Measurements from ENCODE around the gene GSG1L2.

The GSG1L2 gene

DNA sequence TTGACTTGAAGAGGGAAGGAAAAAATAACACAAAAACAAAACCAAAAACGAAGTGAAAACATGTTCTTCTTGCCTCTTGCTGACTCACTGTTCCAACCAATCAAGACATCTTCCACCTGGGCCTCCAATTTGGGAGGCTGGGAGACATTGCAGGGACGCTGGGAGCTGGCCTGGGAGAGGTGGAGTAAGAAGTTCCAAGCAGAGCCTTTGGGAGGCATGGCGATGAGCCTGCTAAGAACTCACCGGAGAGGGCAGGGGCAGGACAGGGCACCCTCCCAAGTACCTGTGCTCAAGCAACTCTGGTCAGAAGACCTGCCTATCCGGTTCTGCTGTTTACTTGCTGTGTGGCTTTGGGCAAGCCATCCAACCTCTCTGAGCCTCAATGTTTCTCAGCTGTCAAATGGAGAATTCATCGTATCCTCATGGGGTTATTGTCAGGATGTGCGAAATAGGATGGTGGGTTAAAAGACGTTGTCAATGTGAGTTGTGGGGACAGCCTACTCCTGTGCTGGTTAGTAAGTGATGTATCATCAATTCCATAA, 3.0 kb upstream of the GSG1L2 start:
- no peak for DNase-seq

DNA sequence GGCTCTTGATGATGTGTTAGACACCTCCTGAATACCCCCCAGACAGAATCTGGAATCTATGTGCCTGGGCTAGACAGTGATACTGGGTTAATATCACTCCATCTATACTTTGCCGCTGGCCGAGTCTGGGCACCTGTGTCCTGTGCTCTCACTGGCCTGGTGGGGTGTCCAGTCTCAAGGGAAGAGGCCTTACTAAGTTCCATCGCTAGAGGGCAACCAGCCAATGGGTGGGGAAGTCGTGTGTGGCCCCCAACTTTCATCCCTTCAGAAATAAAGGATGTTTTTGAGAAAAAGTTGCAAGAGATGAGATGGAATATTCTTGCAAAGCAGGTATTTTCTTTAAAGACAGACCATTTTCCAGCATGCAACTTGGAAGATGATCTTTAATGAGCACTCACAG, 2.2 kb upstream of the GSG1L2 start:
- peak; percentile 38 for DNase-seq

DNA sequence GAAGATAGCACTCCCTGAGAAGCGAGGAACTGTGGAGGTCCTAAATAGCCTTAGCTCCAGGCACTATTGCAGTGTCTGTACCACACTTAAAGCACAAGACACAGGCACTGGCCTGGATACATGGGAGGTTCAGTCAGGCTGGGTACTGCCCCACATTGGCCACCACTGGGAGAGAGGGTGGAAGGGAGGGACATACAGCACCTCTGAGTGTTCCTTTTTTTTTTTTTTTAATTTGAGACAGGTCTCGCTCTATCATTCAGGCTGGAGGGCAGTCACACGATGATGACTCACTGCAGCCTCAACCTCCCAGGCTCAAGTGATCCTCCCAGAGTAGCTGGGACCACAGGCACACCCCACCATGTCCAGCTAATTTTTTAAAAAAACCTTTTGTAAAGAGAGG, 1.4 kb downstream of the GSG1L2 start:
- DNase-seq, result no peak

DNA sequence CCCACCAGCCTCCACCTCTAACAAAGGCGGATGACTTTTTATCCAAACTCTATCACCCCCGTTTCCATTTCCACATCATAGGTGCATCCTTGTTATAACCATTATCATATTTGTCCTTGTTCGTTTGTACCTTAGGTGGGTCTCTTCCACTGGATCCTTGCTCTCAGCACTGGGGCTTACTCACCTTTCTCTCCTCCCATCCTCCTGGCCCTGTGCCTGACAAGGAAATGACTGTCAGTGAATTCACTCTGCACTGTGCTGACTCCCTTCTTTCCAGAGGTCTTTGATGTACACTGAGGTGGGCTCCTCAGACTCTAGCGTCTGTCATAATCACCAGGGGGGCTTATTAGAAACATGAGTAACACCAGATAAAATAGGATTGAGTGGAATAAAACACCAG, 3.1 kb downstream of the GSG1L2 start:
- no peak for DNase-seq

DNA sequence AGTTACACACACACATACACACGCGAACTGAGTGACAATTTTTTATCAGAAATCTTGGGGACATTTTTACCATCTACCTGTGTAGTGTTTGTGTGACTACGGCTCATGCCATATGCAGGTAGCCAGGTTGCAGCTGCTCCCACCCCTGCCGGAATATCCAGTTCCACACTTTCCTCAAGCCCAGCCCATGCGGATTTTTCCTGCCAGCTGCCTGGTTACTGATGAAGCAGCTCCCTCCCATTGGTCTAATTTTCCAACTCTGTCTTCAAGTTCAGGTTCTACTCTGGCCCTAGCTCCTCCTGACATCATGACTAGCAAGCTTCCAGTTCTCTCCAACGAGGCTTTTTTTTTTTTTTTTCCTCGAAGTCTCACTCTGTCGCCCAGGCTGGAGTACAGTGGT, 4.8 kb downstream of the GSG1L2 start:
- no peak for DNase-seq

DNA sequence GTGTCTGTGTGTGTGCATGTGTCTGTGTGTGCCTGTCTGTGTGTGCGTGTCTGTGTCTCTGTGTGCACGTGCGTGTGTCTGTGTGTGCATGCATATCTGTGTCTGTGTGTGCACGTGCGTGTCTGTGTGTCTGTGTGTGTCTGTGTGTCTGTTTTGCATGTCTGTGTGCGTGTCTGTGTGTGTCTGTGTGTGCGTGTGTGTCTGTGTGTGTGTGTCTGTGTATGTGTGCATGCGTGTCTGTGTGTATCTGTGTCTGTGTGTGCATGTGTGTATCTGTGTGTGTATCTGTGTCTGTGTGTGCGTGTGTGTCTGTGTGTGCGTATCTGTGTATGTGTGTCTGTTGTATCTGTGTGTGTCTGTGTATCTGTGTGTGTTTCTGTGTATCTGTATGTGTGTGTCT, 5.4 kb downstream of the GSG1L2 start:
- DNase-seq, result no peak

DNA sequence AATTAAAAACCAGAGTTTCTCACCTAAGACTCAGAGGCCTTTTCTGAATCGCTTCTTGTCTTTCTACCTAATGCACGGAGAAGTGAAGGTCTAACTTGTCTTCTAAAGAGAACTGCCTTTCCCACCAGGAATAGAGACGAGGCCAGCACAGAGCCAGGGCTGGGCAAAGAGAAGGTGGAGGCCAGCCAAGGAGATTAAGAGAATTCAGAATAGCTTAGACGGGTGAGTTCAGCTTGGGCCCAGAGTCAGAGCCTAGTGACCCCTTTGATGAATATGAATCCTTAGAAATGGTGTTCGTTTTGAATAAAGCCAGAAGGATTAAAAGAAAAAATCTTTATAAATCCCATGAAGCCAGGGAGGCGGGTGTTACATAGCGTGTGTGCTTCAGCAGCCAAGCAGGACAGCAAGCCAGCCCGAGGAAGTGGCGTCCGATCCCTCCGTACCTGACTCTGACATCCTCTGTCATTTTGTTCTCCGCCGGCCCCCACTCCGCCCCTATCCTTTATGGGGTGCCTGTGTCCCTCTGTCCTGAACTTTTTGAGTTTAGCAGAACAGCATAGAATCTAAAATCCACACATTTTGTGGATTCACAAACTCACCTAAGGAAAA, 7.4 kb downstream of the GSG1L2 start:
- DNase-seq, result no peak

DNA sequence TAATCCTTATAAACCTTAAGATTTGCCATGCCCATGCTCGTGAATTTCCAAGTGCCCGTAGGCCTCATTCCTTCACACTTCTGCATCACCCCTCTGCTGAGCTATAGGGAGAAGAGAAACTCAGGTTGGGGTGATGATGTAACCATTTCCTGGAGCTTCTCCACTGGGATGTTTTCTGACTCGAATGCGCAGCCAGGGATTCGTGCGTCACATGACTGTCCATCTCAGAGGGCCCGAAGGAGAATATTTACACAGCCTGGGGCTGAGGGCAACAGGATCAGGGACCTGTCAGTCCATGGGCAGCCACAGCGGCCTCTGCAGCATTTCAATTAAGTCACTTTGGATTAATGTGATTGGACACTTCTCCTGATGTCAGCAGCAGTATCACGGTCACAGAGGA, 8.7 kb downstream of the GSG1L2 start:
- no peak for DNase-seq

DNA sequence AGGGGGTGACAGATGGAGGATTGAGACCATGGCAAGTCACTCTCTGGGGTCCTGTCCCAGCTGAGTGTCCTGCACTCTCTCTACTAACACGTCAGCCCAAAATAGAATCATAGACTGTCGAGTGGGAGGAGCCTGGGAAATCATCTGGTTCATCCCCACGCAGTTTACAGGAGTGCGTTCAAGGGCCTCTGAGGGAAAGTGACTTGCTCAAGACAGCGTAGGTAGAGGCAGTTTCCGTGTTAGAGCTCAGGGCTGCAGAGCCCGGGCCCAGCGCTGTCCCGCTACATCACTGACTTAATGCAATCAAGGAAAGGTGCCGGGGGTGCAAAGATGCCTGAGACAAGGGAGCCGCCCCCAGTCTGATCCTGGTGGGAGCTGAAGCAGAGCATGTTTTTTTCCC, 10.3 kb downstream of the GSG1L2 start:
- no peak for DNase-seq

DNA sequence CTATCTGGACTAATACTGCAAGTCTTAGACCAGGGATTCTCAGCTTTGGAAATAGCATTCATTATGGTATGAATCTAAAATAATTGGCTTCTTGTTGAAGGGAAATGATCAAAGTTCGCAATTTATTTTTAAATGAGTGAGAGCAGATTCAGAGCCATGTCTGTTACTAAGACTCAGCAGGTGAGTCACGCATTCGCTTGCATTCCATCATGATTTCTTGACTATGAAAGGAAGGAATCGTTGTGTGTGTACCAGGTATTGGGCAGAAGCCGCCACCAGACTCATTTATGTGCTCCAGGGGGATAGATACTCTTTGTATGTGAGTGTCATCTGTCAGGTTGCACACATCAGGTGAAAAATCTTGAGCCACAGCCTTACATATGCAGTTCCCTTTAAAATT, 10.8 kb downstream of the GSG1L2 start:
- DNase-seq, result no peak

DNA sequence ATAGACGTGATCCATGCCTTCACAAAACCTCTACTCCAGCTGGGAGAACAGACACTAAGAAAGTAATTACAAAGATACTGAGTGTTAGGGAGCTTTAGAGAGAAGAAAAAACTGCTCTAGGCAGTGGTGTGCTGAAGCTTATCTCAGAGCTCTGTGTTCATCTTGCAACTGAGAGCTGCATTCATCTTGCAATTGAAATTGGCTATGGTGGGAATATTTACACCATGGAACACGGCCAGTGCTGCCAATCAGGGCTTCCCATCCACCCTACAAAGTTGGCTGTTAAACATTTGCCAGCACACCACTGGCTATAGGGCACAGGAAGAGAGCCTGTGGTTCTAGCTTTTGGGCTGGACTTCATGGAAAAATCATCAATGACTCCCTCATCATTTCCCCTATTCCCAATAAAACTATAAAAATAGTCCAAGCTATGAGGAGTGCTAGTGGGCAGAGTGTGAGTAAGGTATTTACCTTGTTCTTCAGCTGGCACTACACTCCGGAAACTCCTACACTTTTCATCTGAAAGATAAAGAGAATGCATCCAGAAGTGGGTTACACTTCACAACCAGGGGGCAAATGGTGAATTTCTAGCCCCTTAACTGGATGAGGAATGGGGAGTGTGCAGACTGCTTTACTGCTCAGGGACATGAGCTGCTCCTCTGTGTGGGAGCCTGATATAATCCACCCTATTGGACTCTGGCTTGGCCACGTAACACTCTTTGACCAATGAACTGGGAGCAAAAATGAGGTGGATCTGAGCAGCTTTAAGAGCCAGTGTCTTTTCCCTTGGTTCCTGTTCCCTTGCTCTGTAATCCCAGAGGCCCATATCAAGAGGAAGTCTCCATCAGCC, 11.6 kb downstream of the GSG1L2 start:
- DNase-seq, result no peak

DNA sequence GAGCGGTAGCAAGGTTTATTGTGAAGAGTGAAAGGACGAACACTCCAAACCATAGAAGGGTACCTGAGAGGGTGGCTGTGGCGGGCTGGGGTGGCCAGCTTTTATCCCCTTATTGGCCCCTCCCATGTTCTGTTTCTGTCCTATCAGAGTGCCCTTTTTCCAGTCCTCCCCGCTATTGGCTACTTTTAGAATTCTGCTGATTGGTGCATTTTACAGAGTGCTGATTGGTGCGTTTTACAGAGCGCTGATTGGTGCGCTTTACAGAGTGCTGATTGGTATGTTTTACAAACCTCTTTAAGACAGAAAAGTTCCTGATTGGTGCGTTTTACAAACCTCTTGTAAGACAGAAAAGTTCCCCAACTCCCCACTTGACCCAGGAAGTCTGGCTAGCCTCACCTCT, 12.5 kb downstream of the GSG1L2 start:
- no peak for DNase-seq

DNA sequence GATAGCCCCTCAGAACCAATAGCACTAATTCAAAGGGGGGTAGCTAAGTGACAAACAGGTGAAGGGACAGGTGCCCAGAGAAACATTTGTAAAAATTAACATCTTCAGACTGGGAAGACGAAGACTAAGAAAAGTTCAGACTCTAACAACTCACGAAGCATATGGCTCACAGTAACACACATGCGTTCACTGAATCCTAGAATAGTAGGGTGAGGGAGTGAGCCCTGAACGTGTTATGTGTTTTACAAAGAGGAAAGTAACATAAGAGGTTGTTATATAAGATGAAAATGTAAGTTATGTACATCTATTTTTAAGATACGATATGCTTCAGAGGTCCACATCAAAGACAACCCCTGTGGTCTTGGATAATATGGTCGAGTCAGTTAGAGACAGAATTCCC, 15.2 kb downstream of the GSG1L2 start:
- DNase-seq, result no peak

DNA sequence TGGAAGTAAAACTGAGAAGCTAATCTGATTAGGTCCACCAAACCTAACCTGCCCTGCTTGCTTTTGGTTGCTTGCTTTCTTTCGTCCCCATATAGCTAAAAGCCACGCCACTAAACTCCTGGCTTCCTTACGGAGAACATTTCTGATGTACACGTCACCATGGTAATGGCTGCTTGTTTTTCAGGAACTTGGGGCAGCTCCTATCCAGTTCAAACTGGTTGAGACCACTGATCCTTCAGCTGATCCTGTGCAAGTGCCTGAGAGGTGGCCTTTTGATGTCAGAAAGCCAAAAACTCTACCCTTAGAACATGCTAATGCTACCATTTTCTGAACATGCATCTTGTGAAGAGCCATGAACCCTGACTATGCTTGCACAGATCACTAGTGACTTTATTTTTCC, 16.1 kb downstream of the GSG1L2 start:
- DNase-seq, result no peak

DNA sequence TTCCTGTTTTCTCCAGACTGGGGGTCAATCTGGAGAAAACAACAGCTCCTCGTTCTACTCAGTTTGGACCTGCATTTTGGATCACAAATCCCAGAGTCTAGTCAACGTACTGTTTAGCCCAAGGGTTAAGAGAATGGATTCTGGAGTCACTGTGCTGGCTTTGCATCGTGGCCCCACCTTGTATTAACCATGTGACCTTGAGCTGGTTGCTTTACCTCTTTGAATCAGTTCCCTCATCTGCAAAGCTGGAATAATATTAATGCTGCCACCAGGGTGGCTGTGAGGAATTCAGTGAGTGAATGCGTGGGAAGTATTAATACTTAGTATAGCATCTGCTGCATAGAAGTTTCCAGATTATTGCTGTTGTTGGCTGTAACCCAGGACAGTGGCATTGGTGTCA, 19.2 kb downstream of the GSG1L2 start:
- no peak for DNase-seq

DNA sequence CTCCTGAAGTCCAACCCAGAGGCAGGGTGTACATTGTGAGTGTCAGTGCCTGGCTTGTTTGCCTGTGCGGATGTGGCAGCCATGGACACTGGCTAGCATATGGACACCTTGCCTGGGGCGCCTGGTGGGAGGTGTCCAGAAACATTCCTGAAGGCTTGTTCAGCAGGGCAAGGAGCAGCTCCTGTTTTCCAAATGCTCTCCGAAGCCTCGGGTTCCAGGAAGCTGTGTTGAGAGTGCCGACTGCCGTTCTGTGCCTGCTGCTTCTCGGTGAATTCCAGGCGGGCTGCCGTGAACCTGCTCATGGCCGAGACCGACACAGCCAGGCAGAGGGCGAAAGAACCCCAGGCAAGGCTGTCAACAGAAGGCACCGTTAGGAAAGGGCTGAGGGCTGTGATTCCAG, 19.6 kb downstream of the GSG1L2 start:
- no peak for DNase-seq

DNA sequence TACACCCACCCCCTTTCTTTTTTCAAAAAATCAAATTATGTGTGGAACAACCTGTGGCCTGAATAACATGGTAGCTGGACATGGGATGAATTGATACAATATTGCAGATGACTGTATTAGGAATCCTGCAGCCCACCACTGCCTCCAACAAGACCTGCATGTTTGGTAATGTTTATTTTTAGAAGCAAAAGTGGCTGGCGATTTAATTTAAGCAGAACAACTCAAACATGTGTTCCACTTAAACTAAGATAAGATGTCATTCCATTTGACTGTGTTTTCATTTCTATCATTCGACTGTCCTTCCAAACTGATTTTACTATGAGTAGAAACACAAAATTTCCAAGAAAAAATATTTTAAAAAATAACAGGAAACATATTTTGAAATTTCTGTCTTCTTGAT, 20.4 kb downstream of the GSG1L2 start:
- DNase-seq, result no peak

DNA sequence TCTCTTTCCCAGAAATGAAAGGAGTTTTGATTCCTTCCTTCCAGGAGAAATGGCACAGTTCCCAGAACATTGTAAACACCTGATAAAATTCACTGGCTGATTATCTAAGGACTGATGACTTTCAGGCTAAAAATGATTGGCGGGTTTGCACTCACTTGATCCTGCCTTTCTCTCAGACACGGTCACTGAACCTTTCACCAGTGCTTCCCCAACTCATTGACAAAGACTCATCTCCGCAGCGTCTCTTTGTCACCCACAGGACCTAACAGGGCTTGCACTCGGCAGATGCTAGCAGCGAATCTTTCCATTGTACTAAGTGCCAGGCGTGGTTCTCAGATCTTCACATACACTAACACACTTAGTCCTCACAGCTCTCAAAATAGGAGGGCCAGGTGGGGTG, 23.2 kb downstream of the GSG1L2 start:
- no peak for DNase-seq

DNA sequence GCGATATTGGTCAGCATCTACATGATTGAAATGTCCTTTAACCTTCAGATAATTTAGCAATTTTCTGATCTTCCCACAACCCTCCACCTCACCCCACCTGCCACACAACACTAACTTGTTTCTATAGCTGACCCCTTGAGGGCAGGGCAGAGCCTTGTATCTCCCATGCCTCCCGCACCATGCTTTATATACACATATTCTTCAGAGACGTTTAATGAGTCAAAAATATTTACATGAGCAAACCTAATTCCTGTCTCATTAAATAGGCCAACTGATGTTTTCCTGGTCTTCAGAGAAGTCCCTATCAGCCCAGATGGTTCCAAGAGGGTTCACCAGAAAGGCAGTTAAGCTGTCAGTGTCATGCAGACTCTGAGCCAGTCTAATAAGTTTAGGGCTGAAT, 23.9 kb downstream of the GSG1L2 start:
- DNase-seq, result no peak

DNA sequence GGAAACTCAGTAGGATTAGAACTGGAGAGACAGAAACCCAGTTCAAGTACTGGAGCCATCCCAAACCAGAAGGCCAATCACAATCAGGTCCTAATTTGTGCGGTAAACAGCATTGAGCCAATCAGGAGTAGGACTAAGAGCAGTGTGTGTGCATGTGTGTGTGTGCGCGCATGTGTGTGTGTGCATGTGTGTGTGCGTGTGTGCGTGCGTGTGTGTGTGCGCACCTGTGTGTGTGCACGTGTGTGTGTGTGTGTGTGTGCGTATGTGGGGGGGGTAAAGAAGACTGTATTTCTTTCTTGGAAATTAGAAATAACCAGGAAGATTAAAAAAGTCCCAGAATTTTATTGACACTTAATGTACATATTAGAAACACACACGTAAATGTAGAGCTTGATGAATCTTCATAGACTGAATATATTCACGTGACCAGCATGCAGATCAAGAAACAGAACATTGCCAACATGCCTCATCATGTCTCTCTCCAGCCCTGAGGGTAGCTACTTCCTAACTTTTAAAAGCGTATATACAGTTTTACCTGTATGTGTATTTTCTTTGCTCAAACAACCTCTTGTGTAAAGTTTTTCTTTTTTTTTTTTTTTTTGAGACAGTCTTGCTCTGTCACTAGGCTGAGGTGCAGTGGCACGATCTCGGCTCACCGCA, 29.6 kb downstream of the GSG1L2 start:
- DNase-seq, result no peak

DNA sequence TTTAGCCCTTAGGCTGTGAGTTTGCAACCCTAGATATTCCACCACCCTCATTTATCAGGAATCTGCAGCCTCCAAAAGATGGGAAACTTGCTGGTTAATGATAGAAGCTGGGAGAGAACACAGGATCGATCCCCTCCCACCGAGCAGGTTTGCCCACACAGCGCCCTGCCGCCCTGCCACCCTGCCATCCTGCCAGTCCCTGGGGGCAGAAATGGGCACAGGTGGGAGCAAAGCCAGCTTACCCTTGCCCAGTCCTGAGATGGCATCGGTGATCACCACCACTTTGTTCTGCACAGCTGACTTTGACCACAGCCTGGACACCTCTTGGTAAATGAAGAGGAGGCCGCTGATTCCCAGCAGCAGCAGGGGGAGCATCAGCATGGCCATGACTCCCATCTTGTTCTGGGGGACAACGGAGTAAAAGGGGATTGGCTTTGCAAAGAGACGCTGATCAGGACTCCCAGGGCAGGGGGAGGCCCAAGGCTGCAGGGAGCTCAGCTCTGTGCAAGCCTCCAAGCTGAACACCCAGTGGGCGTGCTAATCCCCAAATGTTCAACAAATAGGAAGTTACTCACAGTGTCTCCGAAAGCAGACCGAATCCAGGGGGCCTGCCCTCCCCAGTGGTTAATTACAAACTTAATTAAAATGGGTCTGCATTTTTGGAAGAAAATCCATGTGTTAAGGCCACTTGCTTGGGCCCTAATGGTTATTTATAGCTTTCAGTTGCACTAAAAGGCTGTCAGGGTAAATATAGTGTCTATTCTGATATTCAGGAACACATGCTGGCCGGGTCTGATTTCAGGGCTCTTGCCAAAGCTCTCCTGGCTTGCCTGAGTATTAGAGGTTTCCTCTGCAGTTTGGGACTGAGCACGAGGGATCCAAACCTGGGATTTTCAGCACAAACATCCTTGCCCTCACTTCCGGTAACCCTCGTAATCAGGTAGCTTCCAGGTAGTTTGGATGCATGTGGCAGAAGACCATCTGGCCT, 30.7 kb downstream of the GSG1L2 start, which contains the start of gene DHRS7C:
DHRS7C (minus strand) TSS at position 704 of the 988 bp plus-strand sequence; CDS start at position 396, 308 bp downstream.
- no peak for DNase-seq

DNA sequence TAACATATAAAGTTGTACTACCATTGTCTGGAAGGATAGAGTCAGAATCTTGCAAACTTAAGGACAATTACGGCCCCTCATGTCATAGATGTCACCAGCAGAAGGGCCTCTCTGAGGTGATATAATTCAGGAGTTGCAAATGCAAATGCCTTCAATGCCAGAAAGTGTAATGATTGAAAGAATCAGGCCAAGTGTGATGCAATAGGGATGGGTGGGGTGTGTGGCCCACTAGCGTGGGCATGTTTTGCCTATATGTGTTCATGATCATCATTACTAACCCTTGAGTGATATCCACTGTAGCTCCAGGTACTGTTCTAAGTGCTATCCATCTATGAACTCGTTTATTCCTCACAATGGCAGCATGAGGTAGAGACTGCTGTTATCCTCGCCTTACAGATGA, 31.6 kb downstream of the GSG1L2 start:
- no peak for DNase-seq

DNA sequence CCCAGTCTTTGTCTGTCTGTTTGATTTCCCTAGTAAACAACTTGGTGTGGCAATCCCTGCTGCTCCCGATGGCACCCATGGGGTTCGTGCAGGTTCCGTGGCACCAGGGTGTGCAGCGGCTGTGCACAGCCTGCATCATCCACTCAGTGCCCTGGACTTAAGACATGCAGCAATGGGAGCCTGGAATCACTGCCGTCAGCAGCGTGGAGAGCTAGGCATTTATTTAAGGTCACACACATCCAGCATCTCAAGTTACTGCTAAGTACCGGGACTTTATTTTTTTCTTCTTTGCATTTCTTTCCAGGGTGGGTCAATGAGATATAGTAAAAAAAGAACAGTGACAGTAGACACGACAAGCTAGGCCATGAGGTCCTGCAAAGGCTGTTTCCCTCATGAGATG, 33.3 kb downstream of the GSG1L2 start:
- no peak for DNase-seq

All from 8988T (cell line).